ENCODE data around the gene PLAAT4. TPM values are rescaled to one million over a fixed set of nuclear protein-coding genes. Genes with fewer than 3 reads are reported as not detected.
A peak's percentile ranks its signal among the peaks of the same experiment; 100 is the strongest.

Gene PLAAT4
- total RNA-seq, 1 experiment from 2014 or later: 3.5 TPM

DNA sequence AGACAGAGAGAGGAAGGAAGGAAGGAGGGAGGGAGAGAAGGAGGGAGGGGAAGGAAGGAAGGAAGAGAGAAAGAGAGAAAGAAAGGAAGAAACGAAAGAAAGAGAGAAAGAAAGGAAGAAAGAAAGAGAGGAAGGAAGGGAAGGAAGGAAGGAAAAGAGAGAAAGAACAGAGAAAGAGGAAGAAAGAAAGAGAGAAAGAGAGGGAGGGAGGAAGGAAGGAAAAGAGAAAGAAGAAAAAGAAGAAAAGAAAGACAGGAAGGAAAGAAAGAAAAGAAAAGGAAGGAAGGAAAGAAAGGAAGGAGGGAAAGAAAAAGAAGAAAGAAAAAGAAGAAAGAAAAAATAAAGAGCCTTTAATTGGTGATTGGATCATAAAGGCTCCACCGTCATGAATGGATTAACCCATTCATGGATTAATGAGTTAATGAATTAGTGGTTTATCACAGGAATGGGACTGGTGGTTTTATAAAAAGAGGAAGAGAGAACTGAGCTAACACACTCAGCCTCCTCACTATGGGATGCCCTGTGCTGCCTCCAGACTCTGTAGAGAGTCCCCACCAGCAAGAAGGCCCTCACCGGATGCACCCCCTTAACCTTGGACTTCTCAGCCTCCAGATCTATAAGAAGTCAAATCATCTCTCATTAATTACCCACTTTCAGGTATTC lies 35.5 kb downstream of the PLAAT4 start:
- H3K27me3 ChIP-seq (ENCODE audit: insufficient read depth, low read length): no peaks in the 10 kb centered on the region
- peak; percentile 18 for DNase-seq
- H3K27ac Mint-ChIP-seq: peak overlapping the region in 1 of 3 experiments; percentile 29; a peak in 1 of 7 replicates
- H2BK20ac ChIP-seq (ENCODE audit: low read depth, low read length, poor library complexity, severe bottlenecking): no peak overlapping the region
- H3K56ac ChIP-seq (ENCODE audit: insufficient read length, low read depth, low read length): no peak overlapping the region
- no peak overlapping the region for H3T11ph ChIP-seq (ENCODE audit: low read length)
- no peaks in the 10 kb centered on the region for H4K20me1 ChIP-seq (ENCODE audit: control insufficient read depth, insufficient read depth, insufficient read length)
- H3K36me3 Mint-ChIP-seq (ENCODE audit: insufficient read depth in 1 of 3, low read depth in 3 of 3): peaks cover 8 to 43% (median 35%) of the 10 kb centered on the region in 3 experiments
- no peak overlapping the region for H4K5ac ChIP-seq (ENCODE audit: insufficient read length, low read depth, low read length)
- no peak overlapping the region for H3K23ac ChIP-seq (ENCODE audit: insufficient read length, low read depth, low read length)
- H3K9me3 ChIP-seq (ENCODE audit: control insufficient read depth, low read depth, low read length): no peaks in the 10 kb centered on the region
- no peak overlapping the region for H2BK5ac ChIP-seq (ENCODE audit: insufficient read length, low read length)
- H3K14ac ChIP-seq (ENCODE audit: insufficient read depth, low read length): no peak overlapping the region
- no peaks in the 10 kb centered on the region for H3K27me3 Mint-ChIP-seq (ENCODE audit: low read depth)
- H2AK5ac ChIP-seq (ENCODE audit: insufficient read length, low read length): no peak overlapping the region
- H4K8ac ChIP-seq (replicated peaks; ENCODE audit: insufficient read length, low read depth, low read length): no peak overlapping the region
- no peak overlapping the region for H2BK120ac ChIP-seq (ENCODE audit: low read depth, low read length, poor library complexity, severe bottlenecking)
- H3K18ac ChIP-seq (ENCODE audit: insufficient read length, low read depth, low read length): no peak overlapping the region
- H3K9ac ChIP-seq (ENCODE audit: extremely low read depth, insufficient read length, low read length): no peak overlapping the region
- no peak overlapping the region for H2BK12ac ChIP-seq (ENCODE audit: insufficient read length, low read depth, low read length)
- H3K79me1 ChIP-seq (ENCODE audit: insufficient read depth, low read depth, low read length, poor library complexity, severe bottlenecking): no peaks in the 10 kb centered on the region
- H4K91ac ChIP-seq (ENCODE audit: insufficient read length, low read depth, low read length): no peak overlapping the region
- H2AFZ ChIP-seq (ENCODE audit: low read length): no peak overlapping the region
- H3K4me1 Mint-ChIP-seq: peaks cover 11 to 23% of the 10 kb centered on the region in 2 experiments
- no peak overlapping the region for H3K4me3 Mint-ChIP-seq
- no CpG with 5 or more reads among the region's 3 CpGs for WGBS (ENCODE audit: extremely low coverage, insufficient read length, low lambda C conversion rate)
- H3K79me2 ChIP-seq (ENCODE audit: insufficient read depth, low read length): no peaks in the 10 kb centered on the region
- H3K4ac ChIP-seq (ENCODE audit: low read depth, low read length): no peak overlapping the region
- H3K4me1 ChIP-seq (ENCODE audit: insufficient read depth, low read length): no peaks in the 10 kb centered on the region
- TF ChIP-seq, protein P1, sequence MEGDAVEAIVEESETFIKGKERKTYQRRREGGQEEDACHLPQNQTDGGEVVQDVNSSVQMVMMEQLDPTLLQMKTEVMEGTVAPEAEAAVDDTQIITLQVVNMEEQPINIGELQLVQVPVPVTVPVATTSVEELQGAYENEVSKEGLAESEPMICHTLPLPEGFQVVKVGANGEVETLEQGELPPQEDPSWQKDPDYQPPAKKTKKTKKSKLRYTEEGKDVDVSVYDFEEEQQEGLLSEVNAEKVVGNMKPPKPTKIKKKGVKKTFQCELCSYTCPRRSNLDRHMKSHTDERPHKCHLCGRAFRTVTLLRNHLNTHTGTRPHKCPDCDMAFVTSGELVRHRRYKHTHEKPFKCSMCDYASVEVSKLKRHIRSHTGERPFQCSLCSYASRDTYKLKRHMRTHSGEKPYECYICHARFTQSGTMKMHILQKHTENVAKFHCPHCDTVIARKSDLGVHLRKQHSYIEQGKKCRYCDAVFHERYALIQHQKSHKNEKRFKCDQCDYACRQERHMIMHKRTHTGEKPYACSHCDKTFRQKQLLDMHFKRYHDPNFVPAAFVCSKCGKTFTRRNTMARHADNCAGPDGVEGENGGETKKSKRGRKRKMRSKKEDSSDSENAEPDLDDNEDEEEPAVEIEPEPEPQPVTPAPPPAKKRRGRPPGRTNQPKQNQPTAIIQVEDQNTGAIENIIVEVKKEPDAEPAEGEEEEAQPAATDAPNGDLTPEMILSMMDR (conservative IDR thresholded peaks at IDR 0.05): no peak
- H2BK15ac ChIP-seq (ENCODE audit: low read depth, low read length): no peak overlapping the region
- H3K23me2 ChIP-seq (ENCODE audit: insufficient read length, low read depth, low read length, poor library complexity, severe bottlenecking): no peaks in the 10 kb centered on the region
- no peak overlapping the region for H3K27ac ChIP-seq (ENCODE audit: insufficient read length, low read depth, low read length)
- H3K4me2 ChIP-seq (ENCODE audit: insufficient read depth, insufficient read length, low read length): no peak overlapping the region
- H3K9me3 Mint-ChIP-seq: peaks cover 0 to 1% of the 10 kb centered on the region in 2 experiments; a peak in 1 of 5 replicates

All from H9 (cell line).